HCT116 (cell line): Measurements from ENCODE around the gene TLX3. TPM values are rescaled to one million over a fixed set of nuclear protein-coding genes. Genes with fewer than 3 reads are reported as not detected.

ENCODE experiments used
- ATAC-seq: fragments of 200-7000 bp; cut with Tn5 transposase; 2 replicates; pipeline ENCODE4 v1.9.1; 2020; ENCODE audit warnings: mild to moderate bottlenecking, moderate library complexity
- BruUV-seq: library from RNA; stranded (reverse); fragments of 400-500 nt; replicated peaks from 2 replicates; lab custom pipeline; 2021; lab: Mats Ljungman, UMichigan
- CTCF ChIA-PET: fragments of 300-600 bp; sonication (Branson Sonifier 250); formaldehyde crosslinking; loops from one replicate; lab custom pipeline; 2021; ENCODE audit warnings: antibody characterized with exemption; lab: Charles Lee
- POLR2A ChIA-PET: fragments of 300-600, 350-600 bp; sonication (Branson Sonifier 250); formaldehyde crosslinking; loops from one replicate; lab custom pipeline; 2021; ENCODE audit warnings: antibody characterized with exemption; lab: Charles Lee
- RAD21 ChIA-PET, 2 experiments: fragments of 300-600 bp; sonication (Branson Sonifier 250); formaldehyde crosslinking; loops; one replicate each; lab custom pipeline; 2023; ENCODE audit warnings: low total read pairs in 2 of 2; ENCODE audit not compliant: uncharacterized antibody in 2 of 2, unreplicated experiment in 2 of 2, low non-redundant PET in 1 of 2; lab: Charles Lee
- DNase-seq: peaks from one replicate; pipeline ENCODE4 v3.0.0-alpha.2; 2010; ENCODE audit warnings: low read depth, low spot score
- H2AFZ ChIP-seq: fragments of 200-600 bp; shearing (Covaris generic), sonication (generic); 2 replicates; pipeline ENCODE4 v1.6.1; 2017; ENCODE audit warnings: low read depth, mixed run types, mixed read lengths, antibody characterized with exemption, low read length; ENCODE audit not compliant: poor library complexity, severe bottlenecking
- H3K27ac ChIP-seq: 2 replicates; pipeline ENCODE4 v1.5.1; 2012; ENCODE audit warnings: low read depth, low read length
- H3K27me3 ChIP-seq: fragments of 200-600 bp; sonication (generic); 2 replicates; pipeline ENCODE4 v1.6.1; 2016; ENCODE audit warnings: mixed run types, low read length, mixed read lengths; ENCODE audit not compliant: insufficient read depth
- H3K36me3 ChIP-seq, 2 experiments: fragments of 200-500 bp in 1 of 2; fragments of 200-600 bp in 1 of 2; sonication (Bioruptor generic) in 1 of 2; sonication (generic) in 1 of 2; 2 replicates each; pipeline versions ENCODE4 v1.5.1 to v1.6.1; 2014 to 2016; ENCODE audit warnings: low read length in 2 of 2, inconsistent platforms in 1 of 2, mixed read lengths in 1 of 2, mixed run types in 1 of 2; ENCODE audit not compliant: insufficient read depth in 2 of 2, control insufficient read depth in 1 of 2
- H3K4me1 ChIP-seq, 2 experiments: fragments of 200-600 bp in 1 of 2; sonication (generic) in 1 of 2; 2 replicates each; pipeline versions ENCODE4 v1.5.1 to v1.6.1; 2012 to 2017; ENCODE audit warnings: low read length in 2 of 2, inconsistent platforms in 1 of 2, mild to moderate bottlenecking in 1 of 2, mixed read lengths in 1 of 2, mixed run types in 1 of 2, moderate library complexity in 1 of 2; ENCODE audit not compliant: insufficient read depth in 2 of 2, control insufficient read depth in 1 of 2
- H3K4me2 ChIP-seq: fragments of 200-600 bp; sonication (generic); 2 replicates; pipeline ENCODE4 v1.6.1; 2017; ENCODE audit warnings: mixed run types, low read length, mixed read lengths
- H3K4me3 ChIP-seq, 2 experiments: fragments of 200-600 bp in 1 of 2; sonication (generic) in 1 of 2; replicated peaks in 1 of 2; 2 replicates each; pipeline ENCODE4 v1.5.1; 2011 to 2016; ENCODE audit warnings: low read length in 2 of 2, control low read depth in 1 of 2, low read depth in 1 of 2, mild to moderate bottlenecking in 1 of 2, mixed read lengths in 1 of 2, mixed run types in 1 of 2
- H3K79me2 ChIP-seq: fragments of 200-600 bp; sonication (generic); 2 replicates; pipeline ENCODE4 v1.6.1; 2017; ENCODE audit warnings: mild to moderate bottlenecking, mixed run types, low read length, moderate library complexity, mixed read lengths; ENCODE audit not compliant: insufficient read depth
- H3K9ac ChIP-seq: fragments of 200-600 bp; sonication (generic); 2 replicates; pipeline ENCODE4 v1.6.1; 2016; ENCODE audit warnings: low read length, mixed read lengths
- H3K9me2 ChIP-seq: fragments of 200-600 bp; sonication (generic), shearing (Covaris generic); 2 replicates; pipeline ENCODE4 v1.6.1; 2017; ENCODE audit warnings: mixed run types, mild to moderate bottlenecking, moderate library complexity; ENCODE audit not compliant: insufficient read depth
- H3K9me3 ChIP-seq, 2 experiments: fragments of 200-500 bp in 1 of 2; fragments of 200-600 bp in 1 of 2; sonication (Bioruptor generic) in 1 of 2; sonication (generic) in 1 of 2; 2 replicates each; pipeline ENCODE4 v1.6.1; 2014 to 2017; ENCODE audit warnings: low read length in 2 of 2, mixed read lengths in 2 of 2, inconsistent platforms in 1 of 2, low read depth in 1 of 2, mild to moderate bottlenecking in 1 of 2, mixed run types in 1 of 2, moderate library complexity in 1 of 2; ENCODE audit not compliant: control insufficient read depth in 1 of 2, insufficient read depth in 1 of 2
- H4K20me1 ChIP-seq: fragments of 200-600 bp; sonication (generic), shearing (Covaris generic); 2 replicates; pipeline ENCODE4 v1.6.1; 2017; ENCODE audit warnings: mixed run types, mild to moderate bottlenecking, moderate library complexity; ENCODE audit not compliant: insufficient read depth
- EZH2 ChIP-seq: fragments of 200-600 bp; sonication (generic); IDR thresholded peaks from 2 replicates; pipeline ENCODE4 v1.6.1; 2017; ENCODE audit warnings: antibody characterized with exemption, mixed run types
- FOSL1 ChIP-seq: IDR thresholded peaks from 2 replicates; pipeline ENCODE4 v1.6.1; 2012; ENCODE audit warnings: low read depth
- JUND ChIP-seq: IDR thresholded peaks from 2 replicates; pipeline ENCODE4 v1.6.1; 2012
- RAD21 ChIP-seq: IDR thresholded peaks from 2 replicates; pipeline ENCODE4 v1.6.1; 2012; ENCODE audit warnings: low read depth, mild to moderate bottlenecking
- SIN3A ChIP-seq: IDR thresholded peaks from 2 replicates; pipeline ENCODE4 v1.6.1; 2012; ENCODE audit warnings: low read depth
- ZFX ChIP-seq: fragments of 450-650 bp; IDR thresholded peaks from 2 replicates; pipeline ENCODE4 v1.6.1; 2017
- ZNF274 ChIP-seq: fragments of 200-500 bp; sonication (Bioruptor generic); IDR thresholded peaks from 2 replicates; pipeline ENCODE4 v1.6.1; 2014; ENCODE audit warnings: mild to moderate bottlenecking, low read depth, low read length, inconsistent platforms
- intact Hi-C: fragments of 100-400 bp; cut with micrococcal nuclease; formaldehyde crosslinking; loops from 2 replicates; pipeline ENCODE4 v1.10.0; 2022
- total RNA-seq: library from RNA; stranded (reverse); gene quantifications from one replicate; pipeline ENCODE4 v1.2.1, GENCODE V29; 2021; ENCODE audit not compliant: unreplicated experiment

Gene TLX3
- total RNA-seq, 1 experiment from 2014 or later, result 4.6 TPM

DNA sequence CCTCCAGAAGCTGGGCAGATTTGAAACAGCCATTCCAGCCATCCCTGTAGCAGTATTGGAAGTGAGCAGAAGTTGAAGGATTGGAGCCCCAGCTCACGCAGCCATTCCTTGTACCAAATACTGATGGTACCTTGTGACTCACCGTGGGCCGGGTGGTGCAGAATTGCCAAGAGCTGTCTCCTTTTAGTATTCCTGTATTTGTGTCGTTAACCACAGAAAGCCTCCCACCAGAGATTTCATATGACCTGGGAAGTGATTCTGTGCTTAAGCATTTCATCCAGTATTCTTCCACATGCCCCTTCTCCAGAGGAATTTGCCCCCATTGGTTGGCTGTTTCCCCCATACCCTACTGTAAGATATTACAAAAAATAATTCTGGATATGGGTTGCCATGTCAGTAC lies 17.7 kb upstream of the TLX3 start:
- no peaks in the 10 kb centered on the region for H3K27me3 ChIP-seq
- no peak for DNase-seq
- no peak overlapping the region for H3K27ac ChIP-seq
- H3K4me2 ChIP-seq, result no peak overlapping the region
- H3K4me1 ChIP-seq, result peaks cover 11 to 25% of the 10 kb centered on the region in 2 experiments
- H3K4me3 ChIP-seq, result no peak overlapping the region
- TF ChIP-seq SIN3A, result no peak
- TF ChIP-seq ZNF274, result no peak
- no peak for TF ChIP-seq RAD21
- TF ChIP-seq JUND, result no peak
- CTCF ChIA-PET, result no interaction called here
- no peaks in the 10 kb centered on the region for H3K79me2 ChIP-seq
- no peak overlapping the region for H3K9ac ChIP-seq
- no peaks in the 10 kb centered on the region for H3K36me3 ChIP-seq
- RAD21 ChIA-PET, result no interaction called here
- intact Hi-C loops, result no loop called here
- no peak for ATAC-seq
- no peaks in the 10 kb centered on the region for H3K9me2 ChIP-seq
- BruUV-seq, result no TSS peak
- no peaks in the 10 kb centered on the region for H3K9me3 ChIP-seq
- no peaks in the 10 kb centered on the region for H4K20me1 ChIP-seq
- POLR2A ChIA-PET, result no interaction called here
- no peak overlapping the region for H2AFZ ChIP-seq

DNA sequence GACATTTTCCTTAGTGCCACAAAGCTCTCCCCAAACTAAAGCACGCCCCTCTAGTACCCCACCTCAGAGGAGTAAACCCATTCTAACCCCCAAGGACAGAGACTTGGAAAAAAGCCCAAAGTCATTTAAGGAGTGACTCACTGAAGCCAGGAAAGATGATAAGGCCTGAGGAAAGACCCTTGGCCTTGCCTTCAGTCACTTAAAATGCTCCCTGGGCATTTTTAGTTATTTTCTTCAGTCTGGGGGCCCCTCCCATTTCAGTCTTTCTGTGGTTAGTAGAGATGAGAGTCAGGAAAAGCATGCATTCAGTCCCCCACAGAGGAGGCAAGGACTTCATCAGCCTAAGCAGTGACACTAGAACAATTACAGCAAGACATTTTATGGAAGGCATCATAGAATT lies 13.7 kb upstream of the TLX3 start:
- no peak for DNase-seq
- H3K4me1 ChIP-seq, result peaks cover 11 to 15% of the 10 kb centered on the region in 2 experiments
- H3K27ac ChIP-seq, result no peak overlapping the region
- H3K4me3 ChIP-seq, result no peak overlapping the region
- H3K36me3 ChIP-seq, result no peaks in the 10 kb centered on the region
- POLR2A ChIA-PET, result no interaction called here
- ATAC-seq, result peak; percentile 42
- intact Hi-C loops, result no loop called here
- no peak for TF ChIP-seq EZH2
- TF ChIP-seq FOSL1, result 0 out of 2 replicates have a peak, but pooled peaks have one; percentile 18
- no peak for TF ChIP-seq SIN3A
- no peak for TF ChIP-seq ZFX
- TF ChIP-seq, all 23 proteins: peak for 1
- ChIA-PET CTCF (no interaction called here), RAD21 (no interaction called here)
- Histone ChIP-seq H2AFZ (no peak overlapping the region), H3K9me3 (no peaks in the 10 kb centered on the region), H3K27me3 (no peaks in the 10 kb centered on the region), H3K9me2 (no peaks in the 10 kb centered on the region), H3K9ac (no peak overlapping the region), H3K4me2 (peak overlapping the region; percentile 48), H4K20me1 (no peaks in the 10 kb centered on the region), H3K79me2 (no peaks in the 10 kb centered on the region)
- BruUV-seq, result no TSS peak
